ENCODE results near the gene ANGEL2.
A peak's percentile ranks its signal among the peaks of the same experiment; 100 is the strongest.

ANGEL2 gene

DNA sequence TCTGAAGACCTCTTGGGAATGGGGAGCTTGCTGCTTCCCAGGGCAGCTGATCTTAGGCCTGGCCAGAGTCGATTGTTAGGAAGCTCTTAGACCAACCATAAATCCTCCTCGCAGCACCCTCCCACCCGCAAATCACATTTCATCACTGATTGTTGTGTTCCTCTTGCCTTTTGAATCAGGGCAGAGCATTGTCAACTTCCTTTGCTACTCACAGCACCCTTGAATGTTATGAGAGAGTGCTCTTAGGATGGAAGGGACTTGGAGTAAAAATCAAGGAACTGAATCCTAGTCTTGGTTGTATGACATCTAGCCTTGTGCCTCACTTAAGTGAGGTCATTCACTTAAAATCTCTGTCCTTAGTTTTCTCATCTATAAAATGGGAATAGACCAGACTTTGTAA lies 62.3 kb downstream of the ANGEL2 start:
- CTCF ChIA-PET: interaction anchor here (1.0 to 2.0 kb wide), 3 partner anchors 14 to 25 kb away, joined by 3 to 4 read pairs (median 3); no protein-coding TSS in a partner anchor
- WGBS (ENCODE audit: insufficient coverage): 94% methylated on average over 3 of the region's 3 CpGs
- Histone ChIP-seq H3K27me3 (replicated peaks in 2 of 5; ENCODE audit: control insufficient read depth in 4 of 5, insufficient read depth in 5 of 5, low read length in 4 of 5) (peaks cover 0 to 35% (median 10%) of the 10 kb centered on the region in 5 experiments), H3K4me3 (ENCODE audit: control insufficient read depth in 1 of 7, extremely low read depth in 1 of 7, insufficient read depth in 4 of 7, low read depth in 2 of 7, low read length in 6 of 7) (no peak overlapping the region), H3K27ac (ENCODE audit: insufficient read depth in 1 of 2, low read depth in 1 of 2, low read length in 2 of 2, poor library complexity in 1 of 2, severe bottlenecking in 2 of 2) (no peak overlapping the region), H3K36me3 (ENCODE audit: control insufficient read depth in 4 of 4, insufficient read depth in 4 of 4, low read length in 3 of 4) (no peaks in the 10 kb centered on the region), H3K9me3 (ENCODE audit: control extremely low read depth in 1 of 5, control insufficient read depth in 4 of 5, insufficient read depth in 2 of 5, low read depth in 1 of 5, low read length in 4 of 5) (peaks cover 0 to under 1% (median 0%) of the 10 kb centered on the region in 5 experiments), H3K4me1 (ENCODE audit: control extremely low read depth in 1 of 4, control insufficient read depth in 4 of 4, insufficient read depth in 4 of 4, low read length in 3 of 4) (peaks cover 3 to 25% (median 21%) of the 10 kb centered on the region in 4 experiments)
- DNase-seq: no peak
- POLR2A ChIA-PET: no interaction called here

DNA sequence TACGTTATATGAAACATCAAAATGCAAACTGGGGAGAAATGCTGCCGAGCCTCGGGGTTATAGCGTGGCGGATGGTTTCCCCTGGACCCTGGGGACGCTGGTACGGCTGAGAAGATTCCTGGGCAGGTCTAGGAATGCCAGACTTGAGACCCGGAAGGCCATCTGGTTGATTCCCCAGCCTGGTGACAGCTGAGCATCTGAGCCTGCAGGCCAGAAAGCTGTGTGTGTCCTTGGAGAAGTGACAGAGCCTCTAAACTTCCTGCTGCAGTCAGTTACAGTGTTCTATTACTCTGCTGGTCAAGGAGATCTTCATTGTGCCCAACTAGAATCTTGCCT lies 63.1 kb downstream of the ANGEL2 start:
- Histone ChIP-seq H3K36me3 (ENCODE audit: control insufficient read depth in 4 of 4, insufficient read depth in 4 of 4, low read length in 3 of 4) (no peaks in the 10 kb centered on the region), H3K27ac (ENCODE audit: insufficient read depth in 1 of 2, low read depth in 1 of 2, low read length in 2 of 2, poor library complexity in 1 of 2, severe bottlenecking in 2 of 2) (no peak overlapping the region), H3K4me1 (ENCODE audit: control extremely low read depth in 1 of 4, control insufficient read depth in 4 of 4, insufficient read depth in 4 of 4, low read length in 3 of 4) (peaks cover 3 to 21% (median 17%) of the 10 kb centered on the region in 4 experiments), H3K27me3 (replicated peaks in 2 of 5; ENCODE audit: control insufficient read depth in 4 of 5, insufficient read depth in 5 of 5, low read length in 4 of 5) (peaks cover 0 to 35% (median 10%) of the 10 kb centered on the region in 5 experiments), H3K9me3 (ENCODE audit: control extremely low read depth in 1 of 5, control insufficient read depth in 4 of 5, insufficient read depth in 2 of 5, low read depth in 1 of 5, low read length in 4 of 5) (peaks cover 0 to 2% (median 0%) of the 10 kb centered on the region in 5 experiments), H3K4me3 (ENCODE audit: control insufficient read depth in 1 of 7, extremely low read depth in 1 of 7, insufficient read depth in 4 of 7, low read depth in 2 of 7, low read length in 6 of 7) (no peak overlapping the region)
- POLR2A ChIA-PET: interaction anchor here (0.7 kb wide), 1 partner anchor 133 kb away, joined by 3 read pairs; no protein-coding TSS in a partner anchor
- no peak for DNase-seq
- CTCF ChIA-PET: interaction anchor here (1.2 to 2.0 kb wide), 3 partner anchors 13 to 95 kb away, joined by 3 to 4 read pairs (median 3); partner anchors contain the start of gene FLVCR1
- WGBS (ENCODE audit: insufficient coverage): 96% methylated on average over 8 of the region's 8 CpGs

DNA sequence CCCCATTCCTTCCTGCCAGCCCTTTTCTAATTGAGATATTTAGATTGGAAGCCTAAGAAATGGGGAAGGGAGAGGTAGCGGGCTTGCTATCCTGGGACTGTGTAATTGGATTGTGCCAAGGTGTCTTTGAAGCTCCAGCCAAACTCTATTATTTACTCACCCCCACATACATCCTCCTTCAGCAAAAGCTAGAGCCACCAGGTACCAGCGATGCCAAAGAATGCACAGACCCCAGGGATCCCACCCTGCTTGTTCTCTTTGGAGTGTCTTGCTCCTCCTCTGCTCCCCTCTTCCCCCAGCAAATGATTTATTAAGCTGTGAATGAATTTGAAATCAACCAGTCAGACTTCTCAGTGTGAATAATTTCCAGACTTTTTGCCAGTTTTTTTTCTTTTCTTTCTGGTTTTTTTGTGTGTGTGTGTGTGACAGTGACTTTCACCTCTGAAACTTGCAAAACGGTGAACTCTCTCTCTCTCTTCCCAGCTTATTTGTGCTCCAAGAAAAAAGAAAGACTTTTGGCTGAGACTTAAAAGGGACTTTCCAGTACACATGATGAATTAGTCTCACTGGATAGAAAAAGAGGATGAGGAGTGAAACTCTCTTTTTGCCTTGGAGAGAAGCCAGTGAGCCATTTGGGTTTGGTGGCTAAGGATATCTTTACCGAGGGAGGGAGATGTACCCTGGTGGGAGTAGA lies 63.6 kb downstream of the ANGEL2 start:
- Histone ChIP-seq H3K4me3 (ENCODE audit: control insufficient read depth in 1 of 7, extremely low read depth in 1 of 7, insufficient read depth in 4 of 7, low read depth in 2 of 7, low read length in 6 of 7) (no peak overlapping the region), H3K4me1 (ENCODE audit: control extremely low read depth in 1 of 4, control insufficient read depth in 4 of 4, insufficient read depth in 4 of 4, low read length in 3 of 4) (peaks cover 3 to 21% (median 17%) of the 10 kb centered on the region in 4 experiments), H3K27me3 (replicated peaks in 2 of 5; ENCODE audit: control insufficient read depth in 4 of 5, insufficient read depth in 5 of 5, low read length in 4 of 5) (peaks cover 0 to 35% (median 10%) of the 10 kb centered on the region in 5 experiments), H3K36me3 (ENCODE audit: control insufficient read depth in 4 of 4, insufficient read depth in 4 of 4, low read length in 3 of 4) (no peaks in the 10 kb centered on the region), H3K9me3 (ENCODE audit: control extremely low read depth in 1 of 5, control insufficient read depth in 4 of 5, insufficient read depth in 2 of 5, low read depth in 1 of 5, low read length in 4 of 5) (peaks cover 0 to 2% (median 0%) of the 10 kb centered on the region in 5 experiments), H3K27ac (ENCODE audit: insufficient read depth in 1 of 2, low read depth in 1 of 2, low read length in 2 of 2, poor library complexity in 1 of 2, severe bottlenecking in 2 of 2) (no peak overlapping the region)
- ChIA-PET POLR2A (interaction anchor here (0.7 kb wide), 1 partner anchor 132 kb away, joined by 3 read pairs; no protein-coding TSS in a partner anchor), CTCF (interaction anchor here (1.2 to 2.0 kb wide), 2 partner anchors 12 to 94 kb away, joined by 3 to 4 read pairs; partner anchors contain the start of gene FLVCR1)
- no peak for DNase-seq
- WGBS (ENCODE audit: insufficient coverage): 100% methylated on average over 1 of the region's 4 CpGs

DNA sequence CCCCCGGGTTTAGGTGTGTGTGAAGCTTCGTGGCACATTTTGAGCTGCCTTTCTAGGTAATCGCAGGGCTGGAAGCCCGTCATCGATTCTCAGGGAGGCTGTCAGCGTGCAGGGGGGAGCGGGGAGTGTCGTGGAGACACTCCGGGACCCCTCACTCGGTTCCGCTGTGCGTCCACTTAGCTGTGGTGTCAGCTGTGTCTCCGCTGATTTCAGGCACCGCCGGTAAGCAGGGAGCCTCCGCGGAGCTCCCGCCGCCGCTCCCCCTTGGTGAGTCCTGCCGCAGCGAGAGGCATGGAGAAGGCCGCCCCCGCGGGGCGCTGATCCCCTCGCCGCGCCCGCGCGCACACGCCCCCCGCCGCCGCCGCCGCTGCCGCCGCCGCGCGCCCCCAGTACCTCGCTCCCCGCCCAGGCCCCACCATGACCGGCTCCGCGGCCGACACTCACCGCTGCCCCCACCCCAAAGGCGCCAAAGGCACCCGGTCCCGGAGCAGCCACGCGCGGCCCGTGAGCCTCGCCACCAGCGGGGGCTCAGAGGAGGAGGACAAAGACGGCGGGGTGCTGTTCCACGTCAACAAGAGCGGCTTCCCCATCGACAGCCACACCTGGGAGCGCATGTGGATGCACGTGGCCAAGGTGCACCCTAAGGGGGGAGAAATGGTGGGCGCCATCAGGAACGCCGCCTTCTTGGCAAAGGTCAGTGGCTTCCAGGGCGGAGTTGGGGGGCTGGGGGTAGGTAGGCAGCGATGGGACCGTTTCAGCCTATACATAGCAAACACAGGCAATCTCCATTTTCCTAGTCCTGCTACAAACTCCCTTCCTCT lies 64.3 kb downstream of the ANGEL2 start:
- Histone ChIP-seq H3K27me3 (replicated peaks in 2 of 5; ENCODE audit: control insufficient read depth in 4 of 5, insufficient read depth in 5 of 5, low read length in 4 of 5) (peaks cover 0 to 35% (median 10%) of the 10 kb centered on the region in 5 experiments), H3K4me1 (ENCODE audit: control extremely low read depth in 1 of 4, control insufficient read depth in 4 of 4, insufficient read depth in 4 of 4, low read length in 3 of 4) (peaks cover 3 to 21% (median 17%) of the 10 kb centered on the region in 4 experiments), H3K27ac (ENCODE audit: insufficient read depth in 1 of 2, low read depth in 1 of 2, low read length in 2 of 2, poor library complexity in 1 of 2, severe bottlenecking in 2 of 2) (no peak overlapping the region), H3K36me3 (ENCODE audit: control insufficient read depth in 4 of 4, insufficient read depth in 4 of 4, low read length in 3 of 4) (no peaks in the 10 kb centered on the region), H3K4me3 (ENCODE audit: control insufficient read depth in 1 of 7, extremely low read depth in 1 of 7, insufficient read depth in 4 of 7, low read depth in 2 of 7, low read length in 6 of 7) (peak overlapping the region in 6 of 7 experiments; percentile 51 to 78 (median 66)), H3K9me3 (ENCODE audit: control extremely low read depth in 1 of 5, control insufficient read depth in 4 of 5, insufficient read depth in 2 of 5, low read depth in 1 of 5, low read length in 4 of 5) (peaks cover 0 to 2% (median 0%) of the 10 kb centered on the region in 5 experiments)
- CTCF ChIA-PET: interaction anchor here (0.8 to 1.2 kb wide), 3 partner anchors 15 to 43 kb away, joined by 3 to 5 read pairs (median 3); no protein-coding TSS in a partner anchor
- peak in 2 of 3 donors; percentile 10 to 28 for DNase-seq
- POLR2A ChIA-PET: no interaction called here
- 9% methylated on average over 43 of the region's 72 CpGs for WGBS (ENCODE audit: insufficient coverage)

DNA sequence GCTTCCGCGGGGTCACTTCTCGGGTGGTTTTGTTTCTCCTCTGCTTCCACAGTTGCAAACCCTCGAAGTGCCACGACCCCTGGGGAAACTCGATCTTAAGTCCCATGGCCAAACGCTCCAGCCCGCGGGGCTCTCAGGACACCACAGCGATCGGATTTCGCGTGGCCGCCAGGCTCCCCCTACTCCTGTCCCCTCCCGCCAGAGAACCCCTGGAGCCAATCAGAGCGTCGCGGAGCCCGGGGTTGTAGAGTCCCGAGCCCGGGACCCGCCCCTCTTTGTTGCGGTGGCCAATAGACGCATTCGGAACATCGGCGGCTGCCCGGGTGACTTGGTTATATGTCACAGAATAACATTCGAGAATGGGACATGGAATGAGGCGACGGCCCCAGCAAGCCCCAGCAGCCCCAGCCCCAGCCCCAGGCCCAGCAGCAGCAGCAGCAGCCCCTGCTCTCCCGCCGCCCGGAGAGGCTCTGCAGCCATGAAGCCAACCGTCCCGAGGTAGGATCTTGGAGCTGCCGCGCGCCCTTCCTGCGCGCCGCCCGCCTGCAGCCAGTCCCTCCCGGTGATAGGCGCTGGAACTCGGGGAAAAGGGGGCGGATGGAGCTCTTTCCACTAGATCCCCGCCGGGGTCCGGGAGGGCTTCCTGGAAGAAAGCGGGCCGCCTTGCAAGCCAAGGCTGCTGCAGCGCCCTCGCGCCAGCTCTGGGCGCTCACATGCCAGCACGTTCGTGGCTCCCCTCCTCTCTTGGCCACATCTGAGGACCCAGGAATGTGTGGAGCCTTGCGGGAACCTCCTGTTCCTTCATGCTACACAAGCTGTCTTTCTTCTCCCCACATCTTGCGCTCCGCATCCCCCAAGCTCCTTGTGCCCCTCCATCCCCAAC lies 65.2 kb downstream of the ANGEL2 start, which contains the start of gene VASH2:
Gene VASH2, plus strand, starts transcription at position 299 of the 883 bp plus-strand sequence. CDS start 1,002 bp downstream, outside the sequence.
- Histone ChIP-seq H3K4me3 (ENCODE audit: control insufficient read depth in 1 of 7, extremely low read depth in 1 of 7, insufficient read depth in 4 of 7, low read depth in 2 of 7, low read length in 6 of 7) (peak within 1 kb of the TSS; percentile 30 to 78 (median 65)), H3K4me1 (ENCODE audit: control extremely low read depth in 1 of 4, control insufficient read depth in 4 of 4, insufficient read depth in 4 of 4, low read length in 3 of 4) (peaks cover 0 to 18% (median 17%) of the 10 kb centered on the region in 4 experiments), H3K27me3 (replicated peaks in 2 of 5; ENCODE audit: control insufficient read depth in 4 of 5, insufficient read depth in 5 of 5, low read length in 4 of 5) (peaks cover 0 to 35% (median 10%) of the 10 kb centered on the region in 5 experiments), H3K27ac (ENCODE audit: insufficient read depth in 1 of 2, low read depth in 1 of 2, low read length in 2 of 2, poor library complexity in 1 of 2, severe bottlenecking in 2 of 2) (no peak within 1 kb of the TSS), H3K9me3 (ENCODE audit: control extremely low read depth in 1 of 5, control insufficient read depth in 4 of 5, insufficient read depth in 2 of 5, low read depth in 1 of 5, low read length in 4 of 5) (peaks cover 0 to 2% (median 0%) of the 10 kb centered on the region in 5 experiments), H3K36me3 (ENCODE audit: control insufficient read depth in 4 of 4, insufficient read depth in 4 of 4, low read length in 3 of 4) (no peaks in the 10 kb centered on the region)
- ChIA-PET CTCF (interaction anchor here (0.8 to 1.2 kb wide), 3 partner anchors 16 to 44 kb away, joined by 3 to 5 read pairs (median 3); no protein-coding TSS in a partner anchor), POLR2A (no interaction called here)
- WGBS (ENCODE audit: insufficient coverage): under 1% methylated on average over 55 of the region's 61 CpGs
- DNase-seq: peak; percentile 73 to 87 (median 86)

DNA sequence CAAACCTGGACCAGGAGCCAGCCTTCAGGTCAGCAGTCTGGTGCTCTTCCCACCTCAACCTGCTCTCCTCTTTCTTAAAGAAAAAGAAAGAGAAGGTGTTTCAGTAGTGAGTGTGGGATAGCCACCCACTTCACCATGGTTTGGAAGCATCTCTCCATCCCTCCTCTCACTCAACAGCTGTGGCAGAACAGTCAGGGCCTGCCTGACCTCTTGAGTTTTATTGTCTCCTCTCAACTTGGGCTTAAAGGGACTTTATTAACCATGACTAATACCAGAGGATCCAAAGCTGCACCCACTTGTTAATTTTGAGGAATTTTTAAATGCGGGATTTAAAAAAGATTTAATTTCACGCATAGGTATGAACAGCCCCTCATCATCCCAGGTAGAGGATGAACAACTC lies 65.9 kb downstream of the ANGEL2 start:
- Histone ChIP-seq H3K36me3 (ENCODE audit: control insufficient read depth in 4 of 4, insufficient read depth in 4 of 4, low read length in 3 of 4) (no peaks in the 10 kb centered on the region), H3K27me3 (replicated peaks in 2 of 5; ENCODE audit: control insufficient read depth in 4 of 5, insufficient read depth in 5 of 5, low read length in 4 of 5) (peaks cover 0 to 35% (median 10%) of the 10 kb centered on the region in 5 experiments), H3K27ac (ENCODE audit: insufficient read depth in 1 of 2, low read depth in 1 of 2, low read length in 2 of 2, poor library complexity in 1 of 2, severe bottlenecking in 2 of 2) (no peak overlapping the region), H3K4me1 (ENCODE audit: control extremely low read depth in 1 of 4, control insufficient read depth in 4 of 4, insufficient read depth in 4 of 4, low read length in 3 of 4) (peaks cover 0 to 18% (median 17%) of the 10 kb centered on the region in 4 experiments), H3K4me3 (ENCODE audit: control insufficient read depth in 1 of 7, extremely low read depth in 1 of 7, insufficient read depth in 4 of 7, low read depth in 2 of 7, low read length in 6 of 7) (peak overlapping the region; percentile 30 to 78 (median 65)), H3K9me3 (ENCODE audit: control extremely low read depth in 1 of 5, control insufficient read depth in 4 of 5, insufficient read depth in 2 of 5, low read depth in 1 of 5, low read length in 4 of 5) (peaks cover 0 to 2% (median 0%) of the 10 kb centered on the region in 5 experiments)
- no CpG with 5 or more reads among the region's 2 CpGs for WGBS (ENCODE audit: insufficient coverage)
- ChIA-PET CTCF (no interaction called here), POLR2A (no interaction called here)
- DNase-seq: no peak

Data from common myeloid progenitor, CD34-positive (primary cell).